Memory B cell (primary cell): ENCODE measurements around the gene RLN3.

Source experiments
- ATAC-seq: fragments of 150-1000 bp; cut with Tn5 transposase; 2 replicates; pipeline ENCODE4 v1.10.0; 2021; ENCODE audit warnings: low read depth, mild to moderate bottlenecking, moderate library complexity
- DNase-seq, 2 donors: peaks; one replicate each; pipeline ENCODE4 v3.0.0; 2022; ENCODE audit warnings: low spot score in 2 of 2
- H3K27ac Mint-ChIP-seq: one replicate; pipeline ENCODE4 v1.8.0; 2022; ENCODE audit warnings: mild to moderate bottlenecking, moderate library complexity, mixed read lengths
- H3K27me3 Mint-ChIP-seq: one replicate; pipeline ENCODE4 v1.8.0; 2022; ENCODE audit warnings: mixed read lengths
- H3K36me3 Mint-ChIP-seq: one replicate; pipeline ENCODE4 v1.8.0; 2022; ENCODE audit warnings: mild to moderate bottlenecking, mixed read lengths
- H3K4me1 Mint-ChIP-seq: one replicate; pipeline ENCODE4 v1.8.0; 2022; ENCODE audit warnings: mixed read lengths
- H3K4me3 Mint-ChIP-seq: one replicate; pipeline ENCODE4 v1.8.0; 2022; ENCODE audit warnings: mild to moderate bottlenecking, moderate library complexity, mixed read lengths
- H3K9me3 Mint-ChIP-seq: one replicate; pipeline ENCODE4 v1.8.0; 2022; ENCODE audit warnings: mixed read lengths

Gene RLN3

GRCh38 chr19:13986348-13986904 lies 41.5 kb upstream of the RLN3 start:
- peaks cover 20% of the 10 kb centered on the region for H3K36me3 Mint-ChIP-seq
- peak; percentile 70 for ATAC-seq
- DNase-seq, result peak; percentile 94 to 97
- peak overlapping the region; percentile 68 for H3K4me3 Mint-ChIP-seq
- H3K27me3 Mint-ChIP-seq, result no peaks in the 10 kb centered on the region
- H3K9me3 Mint-ChIP-seq, result no peaks in the 10 kb centered on the region
- H3K27ac Mint-ChIP-seq, result peak overlapping the region; percentile 99
- H3K4me1 Mint-ChIP-seq, result peaks cover 54% of the 10 kb centered on the region

GRCh38 chr19:13987101-13987890 lies 40.7 kb upstream of the RLN3 start:
- no peaks in the 10 kb centered on the region for H3K27me3 Mint-ChIP-seq
- peaks cover 50% of the 10 kb centered on the region for H3K4me1 Mint-ChIP-seq
- no peaks in the 10 kb centered on the region for H3K9me3 Mint-ChIP-seq
- ATAC-seq, result no peak
- DNase-seq, result no peak
- H3K36me3 Mint-ChIP-seq, result peaks cover 24% of the 10 kb centered on the region
- peak overlapping the region; percentile 99 for H3K27ac Mint-ChIP-seq
- peak overlapping the region; percentile 68 for H3K4me3 Mint-ChIP-seq

- no peak for DNase-seq
- no peak overlapping the region for H3K4me3 Mint-ChIP-seq
- no peak for ATAC-seq
- no peaks in the 10 kb centered on the region for H3K27me3 Mint-ChIP-seq
- no peaks in the 10 kb centered on the region for H3K9me3 Mint-ChIP-seq
- peak overlapping the region; percentile 72 for H3K27ac Mint-ChIP-seq
- H3K4me1 Mint-ChIP-seq, result peaks cover 41% of the 10 kb centered on the region
- peaks cover 24% of the 10 kb centered on the region for H3K36me3 Mint-ChIP-seq
Measured at GRCh38 chr19:13989487-13989886, 38.5 kb upstream of the RLN3 start.

DNA sequence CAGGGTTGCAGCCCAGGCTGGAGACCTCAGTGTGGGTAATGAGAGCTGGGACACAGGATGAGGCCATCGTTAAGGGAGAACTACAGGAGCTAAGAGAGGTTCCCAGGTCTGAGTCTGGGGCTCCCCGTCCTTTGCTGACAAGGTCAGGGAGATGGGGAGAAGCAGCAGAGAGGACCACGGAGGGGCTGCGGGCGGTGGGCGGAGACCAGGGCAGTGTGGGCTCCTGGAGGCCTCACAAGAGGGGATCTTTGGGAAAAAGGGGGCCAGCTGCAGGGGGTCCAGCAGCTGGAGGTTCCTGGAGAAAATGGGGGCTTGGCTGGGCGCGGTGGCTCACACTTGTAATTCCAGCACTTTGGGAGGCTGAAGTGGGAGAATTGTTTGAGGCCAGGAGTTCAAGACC lies 37.9 kb upstream of the RLN3 start:
- DNase-seq, result no peak
- Mint-ChIP-seq H3K4me3 (no peak overlapping the region), H3K4me1 (peaks cover 41% of the 10 kb centered on the region), H3K27me3 (no peaks in the 10 kb centered on the region), H3K9me3 (no peaks in the 10 kb centered on the region), H3K27ac (no peak overlapping the region), H3K36me3 (peaks cover 26% of the 10 kb centered on the region)
- no peak for ATAC-seq

DNA sequence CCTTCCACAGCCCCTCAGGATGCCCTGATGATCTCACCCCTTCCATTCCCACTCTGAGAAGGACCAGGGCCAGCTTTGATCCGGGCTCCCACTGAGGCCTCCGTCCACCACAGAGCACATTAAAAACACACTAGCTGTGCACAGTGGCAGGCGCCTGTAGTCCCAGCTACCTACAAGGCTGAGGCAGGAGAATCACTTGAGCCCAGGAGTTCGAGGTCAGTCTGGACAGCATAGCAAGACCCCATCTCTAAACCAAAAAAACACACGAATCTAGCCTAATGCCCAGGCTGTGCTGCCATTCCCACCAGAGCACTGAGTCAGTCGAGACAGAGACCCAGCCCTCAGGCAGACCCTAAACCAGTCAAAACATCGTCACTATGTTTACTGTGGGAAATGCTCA lies 35.9 kb upstream of the RLN3 start:
- ATAC-seq, result no peak
- H3K36me3 Mint-ChIP-seq, result peaks cover 26% of the 10 kb centered on the region
- H3K27ac Mint-ChIP-seq, result peak overlapping the region; percentile 69
- no peaks in the 10 kb centered on the region for H3K9me3 Mint-ChIP-seq
- no peak for DNase-seq
- no peak overlapping the region for H3K4me3 Mint-ChIP-seq
- no peaks in the 10 kb centered on the region for H3K27me3 Mint-ChIP-seq
- H3K4me1 Mint-ChIP-seq, result peaks cover 28% of the 10 kb centered on the region

DNA sequence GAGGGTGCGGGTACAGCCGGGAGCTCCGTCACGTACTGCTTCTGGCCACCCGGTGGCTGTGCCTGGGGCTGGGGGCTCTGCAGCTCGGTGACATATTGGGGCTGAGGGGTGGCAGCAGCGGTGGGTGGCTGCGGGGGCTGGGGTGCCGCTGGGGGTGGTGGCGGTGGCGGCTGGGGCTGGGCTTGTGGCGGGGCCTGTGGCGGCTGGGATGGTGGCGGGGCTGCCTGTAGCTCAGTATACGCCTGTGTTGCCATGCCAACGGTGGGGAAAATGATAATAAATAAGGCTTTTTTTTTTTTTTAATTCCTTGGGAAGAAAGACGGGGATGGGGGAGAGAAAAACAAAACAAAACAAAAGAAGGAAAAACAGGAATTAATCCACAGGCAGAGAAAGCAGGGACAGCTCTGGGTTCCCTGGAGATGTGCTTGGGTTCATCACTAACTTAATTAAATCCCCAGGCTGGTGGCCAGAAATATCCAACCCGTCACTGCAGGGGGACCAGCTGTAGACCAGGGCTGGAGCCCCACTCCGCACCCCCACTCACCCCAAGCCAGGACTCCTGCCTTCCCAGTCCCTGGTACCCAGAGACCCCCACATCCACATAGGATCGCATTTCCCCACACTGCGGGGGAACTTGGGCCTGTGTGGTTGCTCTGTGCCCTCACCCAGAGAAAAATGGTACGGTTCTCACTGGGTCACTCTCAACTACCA lies 34.2 kb upstream of the RLN3 start:
- H3K4me3 Mint-ChIP-seq, result no peak overlapping the region
- no peaks in the 10 kb centered on the region for H3K27me3 Mint-ChIP-seq
- H3K4me1 Mint-ChIP-seq, result peaks cover 20% of the 10 kb centered on the region
- no peak overlapping the region for H3K27ac Mint-ChIP-seq
- peaks cover 26% of the 10 kb centered on the region for H3K36me3 Mint-ChIP-seq
- ATAC-seq, result no peak
- no peaks in the 10 kb centered on the region for H3K9me3 Mint-ChIP-seq
- DNase-seq, result no peak

GRCh38 chr19:13995017-13995728 lies 32.8 kb upstream of the RLN3 start:
- no peak for DNase-seq
- Mint-ChIP-seq H3K9me3 (no peaks in the 10 kb centered on the region), H3K36me3 (peaks cover 15% of the 10 kb centered on the region), H3K4me1 (peaks cover 8% of the 10 kb centered on the region), H3K27me3 (no peaks in the 10 kb centered on the region), H3K4me3 (no peak overlapping the region), H3K27ac (no peak overlapping the region)
- no peak for ATAC-seq

DNA sequence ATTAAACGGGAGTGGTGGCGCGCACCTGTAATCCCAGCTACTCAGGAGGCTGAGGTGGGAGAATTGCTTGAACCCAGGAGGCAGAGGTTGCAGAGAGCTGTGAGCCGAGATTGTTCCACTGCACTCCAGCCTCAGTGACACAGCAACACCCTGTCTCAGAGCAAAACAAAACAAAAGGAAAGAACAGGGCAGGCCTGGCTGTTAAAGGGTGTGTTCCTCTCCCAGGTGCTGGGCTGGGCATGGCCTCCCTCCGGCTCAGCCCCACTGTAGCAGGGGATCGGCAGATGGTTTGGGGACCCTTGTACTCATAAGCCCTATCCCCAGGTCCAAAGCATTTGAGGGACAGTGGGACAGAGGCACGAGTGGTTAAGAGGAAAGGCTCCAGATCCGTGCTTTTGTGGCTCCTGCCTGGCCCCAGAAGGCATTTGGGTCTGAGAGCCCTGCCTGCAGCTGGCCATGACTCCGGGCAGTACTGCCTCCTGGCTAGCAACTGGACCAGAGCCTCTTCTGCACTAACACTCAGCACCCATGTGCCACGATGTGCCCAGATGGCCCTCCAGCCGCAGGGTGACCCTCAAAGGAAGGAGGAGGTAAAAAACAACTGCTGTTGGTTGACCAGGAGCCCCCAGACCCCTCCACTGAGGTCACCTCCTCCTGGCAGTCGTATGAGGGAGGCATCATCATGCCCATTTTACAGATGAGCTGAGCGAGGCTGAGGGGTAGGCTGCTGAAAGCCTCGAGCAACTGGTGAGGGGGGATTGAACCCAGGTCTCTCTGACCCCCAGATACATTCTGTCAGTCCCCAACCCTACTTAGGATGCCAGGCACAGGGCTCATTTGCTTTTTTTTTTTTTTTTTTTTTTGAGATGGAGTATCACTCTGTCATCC lies 31.8 kb upstream of the RLN3 start:
- Mint-ChIP-seq H3K27ac (no peak overlapping the region), H3K36me3 (peaks cover 11% of the 10 kb centered on the region), H3K4me3 (no peak overlapping the region), H3K4me1 (peaks cover 12% of the 10 kb centered on the region), H3K27me3 (no peaks in the 10 kb centered on the region), H3K9me3 (no peaks in the 10 kb centered on the region)
- no peak for DNase-seq
- no peak for ATAC-seq

GRCh38 chr19:13996928-13997630 lies 30.9 kb upstream of the RLN3 start:
- H3K27ac Mint-ChIP-seq, result no peak overlapping the region
- peaks cover 13% of the 10 kb centered on the region for H3K4me1 Mint-ChIP-seq
- DNase-seq, result no peak
- H3K27me3 Mint-ChIP-seq, result no peaks in the 10 kb centered on the region
- ATAC-seq, result no peak
- H3K4me3 Mint-ChIP-seq, result no peak overlapping the region
- H3K36me3 Mint-ChIP-seq, result peaks cover 8% of the 10 kb centered on the region
- H3K9me3 Mint-ChIP-seq, result no peaks in the 10 kb centered on the region

DNA sequence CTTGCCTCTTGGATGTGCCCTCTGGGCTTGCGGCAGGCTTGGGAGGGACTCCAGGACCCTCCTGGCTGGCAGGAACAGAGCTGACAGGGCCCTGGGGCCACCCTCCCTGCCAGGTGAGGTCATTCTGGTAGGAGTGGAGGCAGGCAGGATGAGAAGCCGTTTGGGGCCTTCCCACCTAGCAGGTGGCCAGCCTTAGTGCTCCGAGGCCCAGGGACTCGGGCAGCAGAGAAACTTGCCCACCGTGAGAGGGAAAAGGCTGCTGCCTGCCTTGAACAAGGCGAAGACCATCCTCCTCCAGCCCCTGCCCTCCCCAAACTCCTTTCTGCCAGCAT lies 30.4 kb upstream of the RLN3 start:
- H3K9me3 Mint-ChIP-seq, result no peaks in the 10 kb centered on the region
- H3K4me1 Mint-ChIP-seq, result peaks cover 16% of the 10 kb centered on the region
- ATAC-seq (no peak), DNase-seq (no peak)
- no peaks in the 10 kb centered on the region for H3K27me3 Mint-ChIP-seq
- H3K27ac Mint-ChIP-seq, result no peak overlapping the region
- peaks cover 6% of the 10 kb centered on the region for H3K36me3 Mint-ChIP-seq
- H3K4me3 Mint-ChIP-seq, result no peak overlapping the region

GRCh38 chr19:13998426-13998825 lies 29.5 kb upstream of the RLN3 start:
- Mint-ChIP-seq H3K9me3 (no peaks in the 10 kb centered on the region), H3K27ac (no peak overlapping the region), H3K27me3 (no peaks in the 10 kb centered on the region), H3K4me3 (no peak overlapping the region), H3K4me1 (peaks cover 24% of the 10 kb centered on the region), H3K36me3 (peaks cover 6% of the 10 kb centered on the region)
- DNase-seq (no peak), ATAC-seq (no peak)

DNA sequence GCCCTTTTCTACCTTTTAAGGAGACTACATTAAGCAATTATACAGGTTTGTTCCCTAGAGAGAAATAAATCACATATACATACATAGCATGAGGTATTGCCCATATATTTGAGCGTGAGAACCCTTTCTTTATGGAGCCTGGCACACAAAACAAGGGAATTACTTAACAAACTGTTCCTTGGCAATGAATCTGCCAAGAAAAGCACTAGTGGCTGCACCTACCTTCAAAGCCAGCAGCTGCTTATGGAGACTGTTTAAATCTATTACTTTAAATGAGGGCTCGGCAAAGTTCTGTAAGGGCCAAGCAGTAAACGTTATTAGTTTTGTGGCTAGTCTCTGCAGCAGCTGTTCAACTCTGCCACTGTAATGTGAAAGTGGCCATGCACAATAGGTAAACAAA lies 28.9 kb upstream of the RLN3 start:
- peaks cover 27% of the 10 kb centered on the region for H3K4me1 Mint-ChIP-seq
- no peaks in the 10 kb centered on the region for H3K27me3 Mint-ChIP-seq
- H3K36me3 Mint-ChIP-seq, result peaks cover 6% of the 10 kb centered on the region
- no peak overlapping the region for H3K27ac Mint-ChIP-seq
- ATAC-seq (no peak), DNase-seq (no peak)
- H3K4me3 Mint-ChIP-seq, result no peak overlapping the region
- H3K9me3 Mint-ChIP-seq, result no peaks in the 10 kb centered on the region
